Right kidney (tissue), 1 donor: ENCODE measurements around the gene FMN1.
A peak's percentile ranks its signal among the peaks of the same experiment; 100 is the strongest.

Experiments
- DNase-seq: peaks from one replicate; pipeline ENCODE4 v3.0.0-alpha.2; 2016

FMN1 gene

DNA sequence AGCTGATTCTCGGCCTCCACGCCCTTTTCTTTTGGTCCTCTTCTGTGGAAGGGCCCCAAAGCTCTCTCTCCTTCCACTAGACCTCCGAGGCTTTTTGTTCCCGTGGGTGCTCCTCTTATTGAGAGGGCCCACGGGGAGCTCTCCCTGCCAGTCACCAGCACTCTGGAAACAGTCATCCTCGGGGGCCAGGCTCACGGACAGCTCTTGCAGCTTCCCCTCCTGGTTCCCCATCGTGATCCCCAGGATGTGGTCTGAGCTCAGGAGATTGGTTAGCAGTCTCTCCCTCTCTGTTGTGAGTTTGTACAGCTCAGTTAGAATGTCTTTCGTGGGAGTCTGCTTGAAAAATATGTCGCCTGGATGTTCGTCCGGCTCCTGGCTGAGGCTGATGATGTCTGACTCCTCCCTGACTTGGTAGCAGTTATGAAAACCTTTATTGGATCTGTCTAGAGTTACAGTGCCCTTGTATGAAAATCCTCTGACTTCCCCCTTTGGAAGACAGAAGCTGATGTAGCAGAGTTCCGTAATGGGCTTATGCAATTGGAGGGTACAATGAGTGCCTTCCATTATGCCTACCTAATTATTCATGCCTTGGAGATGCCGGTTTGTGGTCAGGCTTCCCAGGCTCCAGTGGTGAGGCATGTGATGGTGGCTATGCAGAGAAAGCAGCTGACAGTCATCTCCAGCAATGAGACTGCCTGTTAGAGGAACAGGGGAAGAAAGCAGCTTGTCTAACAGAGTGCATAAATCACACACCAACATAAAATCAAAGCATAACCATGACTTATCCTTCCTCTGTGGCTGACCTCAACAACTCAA lies 40.0 kb downstream of the FMN1 start:
- no peak for DNase-seq

DNA sequence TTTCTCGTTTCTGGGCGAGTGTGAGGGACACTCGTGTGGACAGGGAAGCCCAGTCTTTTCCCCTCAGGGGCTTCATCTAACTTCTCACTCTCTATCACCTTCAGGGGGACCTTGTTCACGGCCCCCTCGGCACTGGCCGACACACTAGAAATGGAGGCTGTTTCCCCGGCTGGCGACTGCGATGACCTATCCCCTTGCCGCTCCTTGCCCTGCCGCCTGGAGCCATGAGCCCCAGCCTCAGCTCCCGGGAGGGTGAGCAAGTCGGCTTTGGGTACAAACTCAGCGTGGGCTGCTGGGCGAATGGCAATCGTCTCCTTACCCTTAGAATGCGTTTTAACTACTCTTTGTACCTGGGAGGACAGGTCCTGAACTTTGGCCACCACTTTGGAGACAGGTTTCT lies 41.0 kb downstream of the FMN1 start:
- DNase-seq = no peak

DNA sequence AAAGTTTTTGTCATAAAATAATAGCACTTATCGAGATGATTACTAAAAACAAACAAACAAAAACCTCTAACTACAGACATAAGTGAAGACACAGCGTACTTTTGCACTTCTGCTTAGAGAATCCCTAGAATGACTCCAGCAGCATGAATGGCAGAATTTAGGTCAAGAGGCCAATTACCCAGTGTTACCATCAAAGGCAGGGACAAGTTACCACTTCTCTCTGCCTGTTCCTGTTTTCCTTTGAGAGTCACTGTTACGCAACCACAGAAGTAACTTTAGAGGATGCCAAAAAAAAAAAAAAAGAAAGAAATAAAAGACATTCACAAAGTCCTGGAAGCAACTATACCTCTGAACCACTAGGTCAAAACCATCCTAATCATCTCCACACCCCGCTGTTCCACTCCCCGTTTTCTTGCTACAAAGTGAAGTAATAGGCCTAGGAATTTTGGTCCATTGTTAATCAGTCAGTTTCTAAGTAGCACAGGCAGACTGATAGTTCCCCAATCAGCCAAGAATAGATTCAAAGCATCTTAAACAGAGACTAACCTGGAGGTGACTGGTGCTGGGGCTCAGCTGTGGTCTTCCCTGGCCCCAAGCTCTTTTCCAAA lies 41.9 kb downstream of the FMN1 start:
- no peak for DNase-seq

DNA sequence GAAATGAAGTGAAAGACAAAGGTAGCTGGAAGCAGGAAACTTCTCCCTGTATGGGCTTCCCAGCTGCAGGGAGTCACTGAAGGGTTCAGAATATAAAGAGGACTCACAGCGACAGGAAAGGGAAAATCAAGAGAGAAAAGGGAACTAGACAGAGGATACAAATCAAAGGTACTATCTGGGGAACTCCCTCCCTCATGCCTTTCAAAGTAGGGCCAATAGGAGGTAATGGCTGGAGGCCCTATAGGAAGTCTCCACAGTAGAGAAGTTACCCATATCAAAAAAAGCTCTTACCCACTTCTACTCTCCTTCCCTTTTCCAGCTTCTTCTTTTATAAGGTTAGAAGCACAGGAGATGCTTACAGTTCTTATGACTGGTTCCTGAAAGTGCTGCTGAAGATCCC lies 43.5 kb downstream of the FMN1 start:
- DNase-seq = no peak

DNA sequence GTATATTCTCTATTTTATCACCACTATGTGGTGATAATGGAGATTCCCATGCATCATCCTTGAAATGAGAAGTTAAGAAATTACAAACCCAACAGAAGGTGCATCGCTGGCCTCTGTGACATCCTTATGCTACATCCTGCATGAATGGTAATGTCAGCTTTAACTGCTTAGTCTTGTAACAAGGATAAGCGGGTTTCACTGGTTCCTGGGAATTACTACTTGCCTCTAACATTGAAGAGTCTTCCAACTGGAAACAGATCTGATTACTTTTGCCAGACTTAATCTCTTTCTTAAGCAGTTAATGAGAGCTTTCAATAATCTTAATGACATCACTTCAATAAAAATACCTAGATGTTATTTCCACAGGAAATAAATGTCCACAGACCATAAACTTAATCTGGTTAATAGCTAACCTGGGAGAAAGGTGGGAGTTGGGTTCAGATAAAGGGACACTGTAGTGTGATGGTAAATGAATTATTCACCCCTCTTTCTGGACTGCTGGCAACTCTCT lies 44.0 kb downstream of the FMN1 start:
- DNase-seq = no peak

DNA sequence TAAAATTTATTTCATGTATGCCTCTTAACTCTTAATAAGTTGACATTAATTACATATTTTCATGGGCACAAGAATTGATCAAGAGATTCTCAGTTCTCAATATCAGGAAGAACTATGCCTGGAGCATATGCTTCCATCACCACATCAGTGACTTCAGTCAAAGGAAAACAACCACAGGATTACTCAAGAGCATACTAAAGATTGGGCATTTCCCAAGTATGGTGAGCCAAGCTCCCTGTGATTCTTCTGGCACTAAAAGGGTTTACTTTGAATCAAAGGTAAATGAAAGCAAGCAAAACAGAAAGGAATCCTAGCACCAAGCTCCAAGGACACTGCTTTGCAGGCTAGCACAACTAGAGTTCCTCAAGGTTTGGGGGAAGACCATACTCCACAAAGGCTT lies 44.6 kb downstream of the FMN1 start:
- DNase-seq = no peak

DNA sequence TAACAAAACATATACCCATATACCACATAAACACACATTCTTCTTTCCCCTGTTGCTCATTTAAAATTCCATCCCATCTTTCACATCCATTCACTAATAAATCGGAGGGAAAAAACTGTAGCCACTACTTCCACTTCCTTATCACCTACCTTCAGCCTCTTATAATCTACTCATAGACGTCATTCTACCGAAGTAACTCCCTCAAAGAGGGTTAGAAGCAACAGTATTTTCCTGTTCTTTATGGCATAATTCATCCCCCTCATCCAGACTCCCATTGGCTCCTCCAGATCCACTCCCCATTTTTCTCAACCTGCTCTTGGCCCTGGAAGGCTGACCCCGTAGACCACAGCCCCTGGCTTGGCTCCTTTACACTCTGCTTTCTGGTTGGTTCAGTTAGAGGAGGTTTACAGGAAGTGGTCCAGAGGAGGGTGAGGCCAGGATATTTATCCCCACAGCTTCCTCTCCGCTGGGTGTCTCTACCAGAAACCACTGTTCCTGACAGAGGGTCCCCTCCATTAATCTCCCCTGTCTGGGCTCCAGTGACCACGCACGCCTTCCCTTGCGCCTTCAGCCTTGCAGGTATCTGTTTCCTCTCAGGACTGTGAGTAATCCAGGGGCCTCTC lies 46.3 kb downstream of the FMN1 start:
- DNase-seq = no peak

DNA sequence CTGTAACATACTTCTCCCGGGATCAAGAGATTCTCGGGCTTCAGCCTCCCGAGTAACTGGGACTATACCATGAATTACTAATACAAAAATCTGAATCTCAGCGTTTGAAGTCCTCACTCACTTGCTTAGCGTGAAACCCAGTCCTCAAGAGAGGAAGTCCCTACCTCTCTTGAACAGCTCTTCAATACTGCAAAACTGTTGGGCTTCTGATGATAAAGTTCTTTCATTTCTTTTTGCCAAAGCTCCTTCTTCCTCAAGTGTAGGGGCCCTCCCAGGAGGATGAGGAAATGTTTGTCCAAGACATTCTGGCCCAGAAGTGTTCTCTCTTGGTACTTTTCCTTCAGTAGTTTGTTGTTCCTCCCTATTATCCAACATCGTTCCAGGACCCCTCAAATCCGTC lies 48.5 kb downstream of the FMN1 start:
- DNase-seq = no peak

DNA sequence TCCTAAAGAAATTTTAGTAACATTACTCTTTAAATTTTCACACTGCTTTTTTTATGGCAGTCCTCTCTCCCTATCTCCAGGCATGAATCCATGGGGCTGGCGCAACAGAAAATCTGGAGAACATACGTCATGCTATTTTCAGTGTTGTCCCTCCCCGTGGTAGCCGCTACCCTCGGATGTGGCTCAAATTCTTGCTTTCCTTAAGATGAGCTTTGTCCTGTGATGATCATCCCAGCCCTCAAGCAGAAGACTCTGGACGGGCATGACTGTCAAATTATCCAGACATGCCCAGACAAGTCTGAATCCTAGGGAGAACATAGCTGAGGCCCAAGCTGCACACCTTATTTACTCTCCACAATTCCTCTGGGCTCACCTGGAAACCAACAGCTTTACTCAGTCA lies 49.1 kb downstream of the FMN1 start:
- no peak for DNase-seq

DNA sequence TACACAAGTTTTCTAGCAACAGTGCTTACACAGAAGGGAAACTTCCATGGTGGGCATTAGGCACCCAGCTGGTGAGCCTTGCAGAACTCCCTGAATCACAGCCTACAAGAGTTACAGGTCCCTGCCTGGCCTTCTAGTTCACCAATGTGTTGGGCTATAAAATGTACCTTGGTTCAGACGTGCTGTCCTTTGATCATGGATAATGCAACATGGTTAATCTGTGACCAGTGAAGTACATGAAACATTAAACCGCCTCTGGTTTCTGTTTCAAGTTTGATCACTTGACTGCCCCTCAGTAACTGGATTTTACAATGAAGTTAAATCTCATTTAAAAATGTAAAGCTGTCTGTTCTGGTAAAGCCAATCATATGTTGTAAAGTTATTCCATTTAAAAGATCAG lies 51.8 kb downstream of the FMN1 start:
- no peak for DNase-seq

DNA sequence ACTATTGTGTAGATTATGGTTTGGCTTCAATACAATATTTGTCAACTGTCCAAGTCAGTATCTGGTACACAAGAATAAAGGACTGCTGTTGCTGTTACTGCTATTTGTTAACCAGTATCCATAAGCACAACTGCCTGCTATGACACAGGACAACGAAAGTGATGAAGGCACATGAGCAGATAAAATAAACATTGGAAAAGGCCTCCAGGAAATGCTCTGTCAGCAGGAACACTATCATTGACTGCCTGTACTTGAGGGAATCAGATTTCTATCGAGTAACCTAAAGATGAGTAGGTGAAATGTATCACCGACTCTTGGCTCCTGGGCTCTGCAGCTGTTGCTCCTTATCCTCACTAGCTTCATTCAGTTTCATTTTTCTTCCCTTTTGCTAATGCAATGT lies 56.5 kb downstream of the FMN1 start:
- DNase-seq = no peak

DNA sequence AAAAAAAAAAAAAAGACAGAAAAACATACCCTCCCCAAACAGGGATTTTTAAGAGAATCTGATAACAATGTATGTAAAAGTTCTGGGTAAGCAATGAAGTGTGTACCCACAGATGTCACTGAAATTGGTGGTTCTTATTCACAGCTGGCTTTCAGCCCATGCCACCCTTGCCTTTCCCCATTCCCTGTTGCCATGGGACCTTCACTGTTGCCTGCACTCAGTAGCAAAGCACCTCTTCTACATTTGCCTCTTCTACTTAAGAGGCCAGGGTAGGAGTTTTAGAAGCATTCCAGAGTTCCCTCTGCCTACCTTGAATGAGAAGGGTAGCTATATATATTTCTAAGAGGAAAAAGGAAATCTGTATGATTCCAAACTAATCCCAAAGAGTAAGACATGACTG lies 57.4 kb downstream of the FMN1 start:
- DNase-seq = no peak

DNA sequence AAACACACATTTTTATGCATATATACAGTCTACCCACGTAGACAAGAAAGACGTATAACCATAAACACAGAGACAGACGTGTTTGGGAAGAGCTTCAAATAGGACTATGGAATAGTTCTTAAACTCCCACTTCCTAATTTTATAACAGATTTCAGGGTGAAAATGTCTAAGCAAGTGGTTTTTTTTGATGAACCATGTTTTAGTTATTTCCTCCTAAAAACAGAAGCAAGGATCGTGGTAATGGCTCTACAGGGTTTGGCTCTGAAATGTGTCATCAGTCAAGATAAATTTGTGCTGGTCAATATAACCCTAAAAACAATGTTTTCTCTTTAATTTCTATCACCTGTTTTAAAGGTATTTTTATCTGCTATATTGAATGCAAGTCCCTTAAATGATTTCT lies 58.2 kb downstream of the FMN1 start:
- no peak for DNase-seq

DNA sequence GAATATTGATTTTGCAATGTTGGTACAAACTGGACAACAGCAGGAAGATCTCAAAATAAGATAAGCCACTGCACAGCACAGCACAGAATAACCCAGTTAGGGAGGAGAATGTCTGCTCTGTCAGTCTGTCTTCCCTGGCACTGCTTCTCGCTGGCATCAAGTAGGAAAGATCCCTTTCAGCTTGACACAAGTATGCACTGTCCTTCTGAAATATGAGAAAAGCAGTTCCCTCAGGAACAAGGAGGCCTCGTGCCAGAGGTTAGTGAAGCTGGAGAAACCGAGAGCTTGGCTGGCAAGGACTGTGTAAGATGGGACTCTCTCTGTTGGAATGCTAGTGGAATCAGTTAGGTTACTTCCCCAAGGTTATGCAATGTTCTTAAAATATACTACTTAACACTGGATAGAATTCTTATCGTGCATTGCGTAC lies 59.1 kb downstream of the FMN1 start:
- DNase-seq = no peak

DNA sequence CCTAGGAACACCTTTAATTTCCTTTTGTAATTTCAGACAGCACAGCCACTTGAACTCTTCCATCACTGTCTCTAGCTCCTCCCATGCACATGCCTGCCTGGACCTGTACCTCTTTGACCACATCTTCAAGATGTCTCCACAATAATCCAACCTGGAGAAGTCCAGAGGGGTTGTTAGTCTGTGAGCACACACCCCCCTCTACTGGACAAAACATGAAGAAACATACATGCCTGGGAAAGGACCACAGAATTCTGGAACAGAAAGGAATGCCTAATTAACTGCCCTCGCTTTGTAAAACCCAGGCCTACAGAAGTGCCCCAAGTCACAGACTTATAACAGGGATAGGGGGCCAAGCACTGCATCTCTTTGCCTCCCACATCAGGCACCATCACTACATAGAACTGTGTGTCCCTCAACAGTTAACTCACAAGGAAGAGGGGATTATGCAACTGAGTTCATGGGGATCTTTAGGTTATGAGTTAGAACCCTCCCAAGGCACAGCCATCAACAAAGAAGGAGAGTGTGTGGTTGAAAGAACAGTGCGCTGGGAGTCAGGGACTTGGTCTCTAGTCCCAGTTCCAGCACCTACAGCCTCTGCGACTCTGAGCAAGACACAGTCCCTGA lies 61.7 kb downstream of the FMN1 start:
- peak; percentile 59 for DNase-seq

DNA sequence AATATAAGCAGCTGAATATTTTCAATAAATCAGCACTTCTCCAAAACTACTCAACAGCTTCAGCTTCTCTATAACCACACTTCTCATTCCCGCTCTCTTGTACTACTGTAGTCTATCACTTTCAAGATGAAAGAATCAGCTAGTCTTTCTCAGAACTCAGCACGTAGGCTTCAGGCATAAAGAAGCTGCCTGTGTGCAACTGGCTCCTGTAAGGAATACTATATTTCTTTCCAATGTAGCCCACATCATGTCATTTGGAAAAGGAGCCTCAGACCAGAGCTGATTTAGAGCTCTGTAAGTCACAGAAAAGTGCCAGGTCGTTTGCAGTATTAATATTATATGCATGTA lies 62.3 kb downstream of the FMN1 start:
- no peak for DNase-seq

DNA sequence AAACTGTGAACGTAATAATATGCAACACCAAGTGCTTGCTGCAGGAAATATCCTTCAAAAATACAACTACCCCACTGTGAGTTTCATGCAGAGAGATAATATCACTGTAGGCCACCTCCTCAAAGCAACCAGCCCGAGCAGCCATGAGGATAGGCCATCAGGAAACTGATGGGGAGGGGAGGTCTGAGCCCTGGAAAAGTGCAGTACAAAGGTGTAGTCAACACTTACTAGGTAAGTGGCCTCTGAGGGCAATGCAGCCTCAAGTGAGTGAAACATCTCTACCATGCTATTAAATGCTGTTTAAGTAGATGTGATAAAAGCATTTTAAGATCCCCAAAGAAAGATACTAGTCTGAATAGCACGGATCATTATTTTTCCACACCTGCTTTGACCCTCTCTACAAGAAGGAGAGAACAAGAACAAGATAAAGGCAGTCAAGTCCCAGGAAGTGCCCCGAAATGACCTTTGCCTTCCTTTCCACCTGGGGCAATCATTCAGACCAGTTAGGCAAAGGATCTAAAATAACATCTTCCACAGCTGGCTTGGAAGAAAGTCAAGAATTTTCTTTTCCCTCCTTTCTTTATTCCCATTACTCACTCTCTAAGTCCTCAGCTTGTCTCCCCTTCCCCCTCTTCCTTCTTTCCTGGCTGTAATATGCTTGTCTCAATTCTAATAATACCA lies 62.8 kb downstream of the FMN1 start:
- DNase-seq = no peak

DNA sequence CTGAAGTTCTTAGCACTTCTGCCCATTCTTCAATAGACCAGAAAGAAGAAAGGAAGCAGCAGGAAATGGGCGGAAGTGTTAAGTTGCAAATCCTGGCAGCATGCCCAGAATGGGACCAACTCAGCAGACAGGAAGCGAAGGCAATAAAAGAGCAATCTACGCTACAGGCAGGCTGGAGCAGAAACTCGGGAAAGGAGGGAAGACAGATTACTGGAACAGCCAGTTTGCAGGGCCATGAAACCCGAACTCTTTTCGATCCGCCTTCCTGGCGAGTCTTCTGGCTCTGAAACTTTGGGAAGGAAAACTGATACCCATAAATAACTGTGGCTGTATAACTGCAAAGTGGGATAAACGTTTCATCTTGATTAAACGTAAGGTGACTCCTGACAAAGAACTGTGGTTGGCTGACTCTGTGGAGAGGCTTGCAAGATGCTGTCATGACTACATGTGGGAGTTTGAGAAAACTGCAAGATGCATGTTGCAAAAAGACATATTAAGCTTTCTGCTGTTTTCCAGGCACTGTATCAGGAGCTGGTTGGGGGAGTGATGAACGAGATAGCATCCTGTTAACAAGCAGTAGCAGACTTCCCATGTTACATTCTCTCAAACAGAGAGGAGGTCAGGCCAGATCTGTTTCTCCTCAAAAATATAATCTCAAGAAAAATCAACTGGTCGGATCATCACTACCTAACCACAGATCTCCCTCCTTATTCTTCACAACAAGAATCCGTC lies 67.8 kb downstream of the FMN1 start:
- peak; percentile 70 for DNase-seq

DNA sequence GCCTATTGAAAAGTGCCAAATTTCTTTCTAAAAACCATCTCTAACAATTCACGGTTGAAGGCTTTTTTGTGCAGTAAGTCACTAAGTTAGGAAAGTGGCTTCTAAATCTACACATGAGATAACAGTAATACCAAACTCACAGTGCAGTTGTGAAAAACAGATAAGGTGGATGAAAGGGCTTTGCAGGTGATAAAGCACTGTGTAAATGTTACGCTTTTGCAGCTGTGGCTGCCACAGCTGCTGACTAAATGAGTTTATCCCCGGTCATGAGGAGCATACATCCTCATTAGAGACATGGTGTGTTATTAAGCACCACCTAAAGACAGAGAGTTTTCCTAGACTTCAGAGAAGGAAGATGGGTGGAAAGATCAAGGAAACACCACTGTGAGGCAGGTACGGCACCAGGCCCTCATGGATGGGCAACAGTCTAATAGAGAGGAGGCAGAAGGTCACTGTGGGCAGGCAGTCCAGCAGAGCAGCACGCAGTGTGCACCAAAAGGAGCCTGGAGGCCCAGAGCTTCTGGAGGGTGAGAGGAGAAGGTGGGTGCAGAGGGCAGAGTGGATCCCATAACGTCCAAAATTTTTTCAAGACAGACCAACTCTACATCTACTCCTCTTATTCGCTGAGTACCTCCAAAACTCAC lies 68.5 kb downstream of the FMN1 start:
- no peak for DNase-seq

DNA sequence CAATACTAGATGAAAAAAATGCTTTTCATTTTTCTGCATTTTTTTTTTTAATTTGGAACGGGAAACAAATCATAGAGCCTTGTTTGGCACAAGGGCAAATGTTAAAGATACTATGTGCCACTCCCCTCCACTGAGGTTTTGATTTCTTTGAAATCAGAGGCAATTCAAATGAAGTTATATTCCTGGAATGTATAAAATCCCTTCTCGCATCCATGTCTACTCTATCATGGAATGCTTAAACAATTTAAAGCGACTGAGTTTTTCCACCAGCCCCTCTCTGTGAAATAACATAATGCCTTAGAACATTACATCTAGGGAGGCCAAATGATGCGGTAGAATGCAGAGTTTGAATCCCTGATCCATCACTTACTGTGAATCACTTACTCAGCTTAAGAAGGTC lies 69.7 kb downstream of the FMN1 start:
- no peak for DNase-seq

DNA sequence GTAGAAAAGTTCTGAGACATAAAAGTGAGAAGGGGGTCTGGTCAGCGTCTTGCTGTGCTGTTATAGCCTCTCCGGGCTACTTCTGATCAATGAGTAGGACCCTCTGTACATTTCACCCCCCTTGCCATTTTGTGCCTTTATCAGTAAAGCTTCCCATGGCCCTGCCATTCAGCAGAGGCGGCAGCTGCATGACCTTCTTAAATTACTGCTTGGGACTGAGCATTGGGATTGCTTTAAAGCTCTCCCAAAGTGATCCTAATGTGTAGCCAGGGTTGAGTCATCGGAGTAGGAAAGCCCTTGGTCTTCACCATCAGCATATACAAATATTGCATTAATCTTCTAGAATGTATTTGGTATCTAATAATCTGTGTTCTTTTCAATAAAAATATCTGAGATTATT lies 70.2 kb downstream of the FMN1 start:
- no peak for DNase-seq

DNA sequence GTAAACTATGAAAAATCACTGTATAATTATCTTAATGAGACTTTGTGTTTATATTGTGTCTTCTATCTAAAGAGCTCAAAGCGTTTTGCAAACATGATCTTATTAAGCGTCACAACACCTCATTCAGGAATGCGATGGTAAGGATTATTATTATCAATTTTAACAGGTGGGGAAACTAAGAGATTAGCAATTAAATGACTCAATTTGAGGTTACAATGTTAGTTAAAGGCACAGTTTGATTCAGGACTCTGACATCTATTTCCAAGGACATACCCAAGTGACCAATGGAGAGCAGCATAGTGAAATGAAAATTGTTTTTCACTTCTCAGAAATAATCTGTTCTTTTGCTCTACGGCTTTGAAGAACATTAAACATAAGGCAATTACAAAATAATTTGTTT lies 74.6 kb downstream of the FMN1 start:
- no peak for DNase-seq
